Measurements from ENCODE around the gene JOSD1.
A peak's percentile ranks its signal among the peaks of the same experiment; 100 is the strongest.

The JOSD1 gene

GRCh38 chr22:38710866-38711265 is 10.1 kb upstream of the JOSD1 start:
- no peak for DNase-seq (ENCODE audit: low spot score)
- ChIA-PET POLR2A (ENCODE audit: low non-redundant PET) (no interaction called here), CTCF (interaction anchor here (0.6 kb wide), 1 partner anchor 51 kb away, joined by 3 read pairs; no protein-coding TSS in a partner anchor)
- no peak for TF ChIP-seq CTCF (conservative IDR thresholded peaks at IDR 0.05; ENCODE audit: low read depth)
- H3K27ac ChIP-seq, result no peak overlapping the region

GRCh38 chr22:38710351-38710750 is 9.6 kb upstream of the JOSD1 start:
- POLR2A ChIA-PET (ENCODE audit: low non-redundant PET), result no interaction called here

GRCh38 chr22:38709306-38709705 is 8.6 kb upstream of the JOSD1 start:
- ChIA-PET POLR2A (ENCODE audit: low non-redundant PET) (no interaction called here), CTCF (no interaction called here)
- H3K27ac ChIP-seq, result no peak overlapping the region
- TF ChIP-seq CTCF (conservative IDR thresholded peaks at IDR 0.05; ENCODE audit: low read depth), result no peak
- DNase-seq (ENCODE audit: low spot score), result no peak

More at GRCh38 chr22:38710351-38710750, 9.6 kb upstream of the JOSD1 start:
- CTCF ChIA-PET, result interaction anchor here (0.6 kb wide), 1 partner anchor 51 kb away, joined by 3 read pairs; no protein-coding TSS in a partner anchor
- no peak overlapping the region for H3K27ac ChIP-seq
- TF ChIP-seq CTCF (conservative IDR thresholded peaks at IDR 0.05; ENCODE audit: low read depth), result no peak
- DNase-seq (ENCODE audit: low spot score), result no peak

GRCh38 chr22:38707984-38708383 is 7.2 kb upstream of the JOSD1 start:
- no peak for TF ChIP-seq CTCF (conservative IDR thresholded peaks at IDR 0.05; ENCODE audit: low read depth)
- ChIA-PET CTCF (interaction anchor here (0.6 kb wide), 1 partner anchor 10 kb away, joined by 5 read pairs; no protein-coding TSS in a partner anchor), POLR2A (ENCODE audit: low non-redundant PET) (no interaction called here)
- H3K27ac ChIP-seq, result no peak overlapping the region
- no peak for DNase-seq (ENCODE audit: low spot score)

- DNase-seq (ENCODE audit: low spot score), result peak; percentile 73
- H3K27ac ChIP-seq, result no peak overlapping the region
- ChIA-PET CTCF (interaction anchor here (0.6 kb wide), 1 partner anchor 10 kb away, joined by 5 read pairs; no protein-coding TSS in a partner anchor), POLR2A (ENCODE audit: low non-redundant PET) (no interaction called here)
- TF ChIP-seq CTCF (conservative IDR thresholded peaks at IDR 0.05; ENCODE audit: low read depth), result no peak
Measured at GRCh38 chr22:38707346-38707745, 6.6 kb upstream of the JOSD1 start.

- no peak for DNase-seq (ENCODE audit: low spot score)
- H3K27ac ChIP-seq, result peak overlapping the region; percentile 88
- CTCF ChIA-PET, result no interaction called here
- no peak for TF ChIP-seq CTCF (conservative IDR thresholded peaks at IDR 0.05; ENCODE audit: low read depth)
- POLR2A ChIA-PET (ENCODE audit: low non-redundant PET), result no interaction called here
Measured at GRCh38 chr22:38706901-38707195, 6.1 kb upstream of the JOSD1 start.
